SK-N-SH treated with all-trans-retinoic acid at 6 μM for 48 hours (cell line): ENCODE measurements around the gene ZCCHC24.

Experiments
- ATAC-seq: fragments of 200-7000 bp; cut with Tn5 transposase; 3 replicates; pipeline ENCODE4 v1.9.1; 2020; ENCODE audit warnings: mild to moderate bottlenecking, moderate library complexity
- ARNTL ChIP-seq: fragments of 450-650 bp; formaldehyde crosslinking; IDR thresholded peaks from 2 replicates; pipeline ENCODE4 v1.5.0; 2020; ENCODE audit warnings: low read depth, mild to moderate bottlenecking, moderate library complexity, borderline replicate concordance
- BACH2 ChIP-seq: fragments of 250-450 bp; sonication (Bioruptor Pico); IDR thresholded peaks from 2 replicates; pipeline ENCODE4 v1.9.0; 2021; ENCODE audit warnings: mild to moderate bottlenecking, borderline replicate concordance
- CSDC2 ChIP-seq: fragments of 250-450 bp; sonication (Bioruptor Pico); IDR thresholded peaks from 2 replicates; pipeline ENCODE4 v1.5.0; 2020; ENCODE audit warnings: mild to moderate bottlenecking, moderate library complexity
- ESRRG ChIP-seq: fragments of 250-450 bp; sonication (Bioruptor Pico); IDR thresholded peaks from 2 replicates; pipeline ENCODE4 v1.6.1; 2021; ENCODE audit warnings: mild to moderate bottlenecking
- GLIS3 ChIP-seq: fragments of 250-450 bp; sonication (Bioruptor Pico); IDR thresholded peaks from 2 replicates; pipeline ENCODE4 v1.5.0; 2020; ENCODE audit warnings: mild to moderate bottlenecking, moderate library complexity
- ISL1 ChIP-seq: fragments of 250-450 bp; sonication (Bioruptor Pico); IDR thresholded peaks from 2 replicates; pipeline ENCODE4 v2.1.2; 2022; ENCODE audit warnings: mild to moderate bottlenecking, moderate library complexity
- OSR1 ChIP-seq: fragments of 250-450 bp; sonication (Bioruptor Pico); IDR thresholded peaks from 2 replicates; pipeline ENCODE4 v1.8.0; 2022; ENCODE audit warnings: moderate library complexity, mild to moderate bottlenecking, inconsistent platforms
- PPARA ChIP-seq: fragments of 250-450 bp; sonication (Bioruptor Pico); IDR thresholded peaks from 2 replicates; pipeline ENCODE4 v1.5.0; 2020; ENCODE audit warnings: mild to moderate bottlenecking, borderline replicate concordance
- RARB ChIP-seq: fragments of 250-450 bp; sonication (Bioruptor Pico); IDR thresholded peaks from 2 replicates; pipeline ENCODE4 v1.8.0; 2021; ENCODE audit warnings: mild to moderate bottlenecking, moderate library complexity
- TCF4 ChIP-seq: fragments of 250-450 bp; sonication (Bioruptor Pico); IDR thresholded peaks from 2 replicates; pipeline ENCODE4 v1.8.0; 2021; ENCODE audit warnings: mild to moderate bottlenecking, moderate library complexity, borderline replicate concordance
- TOX ChIP-seq: fragments of 250-450 bp; sonication (Bioruptor Pico); IDR thresholded peaks from 2 replicates; pipeline ENCODE4 v1.8.0; 2021; ENCODE audit warnings: mild to moderate bottlenecking, moderate library complexity, borderline replicate concordance
- ZFP3 ChIP-seq: fragments of 250-450 bp; sonication (Bioruptor Pico); IDR thresholded peaks from 2 replicates; pipeline ENCODE4 v1.5.0; 2020; ENCODE audit warnings: mild to moderate bottlenecking, moderate library complexity
- ZFP30 ChIP-seq: fragments of 450-650 bp; formaldehyde crosslinking; IDR thresholded peaks from 2 replicates; pipeline ENCODE4 v1.5.0; 2022; ENCODE audit warnings: mild to moderate bottlenecking, moderate library complexity
- ZNF565 ChIP-seq: fragments of 450-650 bp; formaldehyde crosslinking; conservative IDR thresholded peaks from 2 replicates; pipeline ENCODE4 v1.5.0; 2020; ENCODE audit warnings: low read depth, mild to moderate bottlenecking, moderate library complexity
- ZNF70 ChIP-seq: fragments of 450-650 bp; formaldehyde crosslinking; IDR thresholded peaks from 2 replicates; pipeline ENCODE4 v1.5.0; 2020; ENCODE audit warnings: mild to moderate bottlenecking, moderate library complexity
- ZNF8 ChIP-seq: fragments of 450-650 bp; formaldehyde crosslinking; IDR thresholded peaks from 2 replicates; pipeline ENCODE4 v1.5.0; 2020; ENCODE audit warnings: mild to moderate bottlenecking, moderate library complexity
- TF ChIP-seq, protein P1 (sequence below): fragments of 250-450 bp; sonication (Bioruptor Pico); IDR thresholded peaks from 2 replicates; pipeline ENCODE4 v1.8.0; 2020; ENCODE audit warnings: mild to moderate bottlenecking, moderate library complexity, borderline replicate concordance
- TF ChIP-seq, protein P2 (sequence below): fragments of 250-450 bp; sonication (Bioruptor Pico); IDR thresholded peaks from 2 replicates; pipeline ENCODE4 v1.8.0; 2021; ENCODE audit warnings: low read depth, mild to moderate bottlenecking, moderate library complexity, borderline replicate concordance
- TF ChIP-seq, protein P3 (sequence below): fragments of 250-450 bp; sonication (Bioruptor Pico); IDR thresholded peaks from 2 replicates; pipeline ENCODE4 v1.5.1; 2020; ENCODE audit warnings: low read depth, mild to moderate bottlenecking, moderate library complexity
- TF ChIP-seq, protein P4 (sequence below): fragments of 250-450 bp; sonication (Bioruptor Pico); IDR thresholded peaks from 2 replicates; pipeline ENCODE4 v1.5.1; 2021; ENCODE audit warnings: mild to moderate bottlenecking, moderate library complexity
- TF ChIP-seq, protein P5 (sequence below): fragments of 250-450 bp; sonication (Bioruptor Pico); IDR thresholded peaks from 2 replicates; pipeline ENCODE4 v1.5.0; 2020; ENCODE audit warnings: mild to moderate bottlenecking, moderate library complexity

The ZCCHC24 gene

DNA sequence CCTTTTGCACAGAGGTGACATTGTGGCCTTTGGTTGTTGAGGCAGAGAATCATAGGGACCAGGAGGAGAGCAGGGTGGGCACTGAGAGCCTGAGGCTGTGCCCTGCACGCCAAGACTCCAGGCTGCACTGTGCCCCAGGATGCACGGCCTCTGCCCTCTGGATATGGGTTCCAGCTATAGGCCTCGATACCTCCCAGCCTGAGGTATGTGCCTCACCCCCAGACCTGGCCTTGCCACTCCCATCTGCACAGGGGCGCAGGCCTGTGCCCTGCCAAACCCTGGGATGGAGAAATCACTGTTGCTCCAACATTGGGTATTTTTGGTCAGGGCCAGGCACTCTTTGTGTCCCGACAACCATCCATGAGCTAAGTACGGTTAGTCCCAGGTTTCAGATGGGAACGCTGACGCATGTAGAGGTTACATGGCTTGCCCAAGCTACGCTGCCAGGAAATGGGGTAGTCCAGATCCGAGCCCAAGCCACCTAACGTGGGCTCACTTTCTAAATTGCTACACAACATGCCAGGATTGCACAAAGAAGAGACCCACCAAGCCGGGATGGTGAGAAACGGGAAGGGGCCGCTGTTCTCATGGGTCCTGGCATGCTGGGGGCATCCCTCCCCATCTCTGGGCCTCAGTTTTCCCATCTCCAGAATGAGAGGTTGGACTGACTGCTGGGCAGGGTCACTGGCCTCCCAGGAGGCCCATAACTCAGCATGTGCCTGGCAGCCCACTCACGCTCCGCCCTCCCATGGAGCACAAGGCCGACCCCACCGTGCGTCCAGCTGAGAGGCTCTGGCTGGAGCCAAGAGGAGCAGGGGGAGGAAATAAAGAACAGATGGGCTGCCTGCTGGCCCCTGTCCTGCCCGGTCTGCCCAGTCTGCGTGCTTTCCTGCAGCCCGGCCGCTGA is 44.2 kb downstream of the ZCCHC24 start:
- ATAC-seq: peak; percentile 54
- TF ChIP-seq GLIS3 (CRISPR knock-in tag) (no peak), TOX (CRISPR knock-in tag) (no peak), ZNF8 (CRISPR knock-in tag) (no peak), TCF4 (peak; percentile 60; the same call in 1 of the 2 replicates), ZFP3 (CRISPR knock-in tag) (no peak), ZFP30 (CRISPR knock-in tag) (no peak), ARNTL (CRISPR knock-in tag) (no peak)
- TF ChIP-seq, protein P1, sequence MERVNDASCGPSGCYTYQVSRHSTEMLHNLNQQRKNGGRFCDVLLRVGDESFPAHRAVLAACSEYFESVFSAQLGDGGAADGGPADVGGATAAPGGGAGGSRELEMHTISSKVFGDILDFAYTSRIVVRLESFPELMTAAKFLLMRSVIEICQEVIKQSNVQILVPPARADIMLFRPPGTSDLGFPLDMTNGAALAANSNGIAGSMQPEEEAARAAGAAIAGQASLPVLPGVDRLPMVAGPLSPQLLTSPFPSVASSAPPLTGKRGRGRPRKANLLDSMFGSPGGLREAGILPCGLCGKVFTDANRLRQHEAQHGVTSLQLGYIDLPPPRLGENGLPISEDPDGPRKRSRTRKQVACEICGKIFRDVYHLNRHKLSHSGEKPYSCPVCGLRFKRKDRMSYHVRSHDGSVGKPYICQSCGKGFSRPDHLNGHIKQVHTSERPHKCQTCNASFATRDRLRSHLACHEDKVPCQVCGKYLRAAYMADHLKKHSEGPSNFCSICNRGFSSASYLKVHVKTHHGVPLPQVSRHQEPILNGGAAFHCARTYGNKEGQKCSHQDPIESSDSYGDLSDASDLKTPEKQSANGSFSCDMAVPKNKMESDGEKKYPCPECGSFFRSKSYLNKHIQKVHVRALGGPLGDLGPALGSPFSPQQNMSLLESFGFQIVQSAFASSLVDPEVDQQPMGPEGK (CRISPR knock-in tag): no peak

DNA sequence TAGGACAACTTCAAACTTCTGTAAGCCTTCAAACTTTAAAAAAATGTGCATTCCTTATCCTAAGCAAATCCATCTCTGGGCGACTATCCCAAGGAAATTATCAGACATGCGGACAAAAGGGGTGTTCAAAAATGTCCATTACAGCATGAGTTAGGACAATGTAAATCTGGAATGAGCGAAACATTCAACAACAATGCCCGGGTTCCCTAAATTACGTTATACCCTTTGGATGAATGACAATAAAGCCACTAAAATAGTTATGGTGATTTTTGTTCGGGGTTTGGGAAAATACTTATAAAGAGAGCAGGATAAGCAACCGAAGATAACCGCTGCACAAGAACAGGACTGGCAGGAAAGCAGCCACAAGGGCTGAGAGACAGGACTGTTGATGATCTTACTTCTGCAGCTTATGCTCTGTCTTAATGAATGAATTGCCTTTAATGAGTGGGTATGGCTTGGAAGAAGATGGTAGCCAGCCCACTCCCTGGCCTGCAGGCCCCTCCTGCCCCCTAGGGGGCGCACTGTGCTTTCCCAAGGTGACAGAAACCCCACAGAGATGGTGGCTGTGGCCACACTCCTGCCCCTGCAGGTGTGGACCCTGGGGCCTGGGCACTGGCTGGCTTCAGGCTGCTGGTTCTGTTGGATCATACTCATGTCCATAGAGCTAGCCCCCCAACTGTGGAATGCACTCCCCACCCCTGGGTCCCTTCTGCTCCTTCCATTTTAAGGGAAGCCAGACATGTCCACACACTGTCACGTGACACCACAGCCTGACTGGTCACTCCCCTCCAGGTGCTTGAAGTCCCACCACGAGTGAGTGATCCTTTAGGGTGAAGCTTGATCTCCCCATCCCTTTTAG is 45.0 kb downstream of the ZCCHC24 start:
- peak; percentile 42 for ATAC-seq
- TF ChIP-seq ISL1 (CRISPR knock-in tag): 0 out of 2 replicates have a peak, but pooled peaks have one; percentile 38
- no peak for TF ChIP-seq ARNTL (CRISPR knock-in tag)
- TF ChIP-seq, all 23 proteins: peak for 1

DNA sequence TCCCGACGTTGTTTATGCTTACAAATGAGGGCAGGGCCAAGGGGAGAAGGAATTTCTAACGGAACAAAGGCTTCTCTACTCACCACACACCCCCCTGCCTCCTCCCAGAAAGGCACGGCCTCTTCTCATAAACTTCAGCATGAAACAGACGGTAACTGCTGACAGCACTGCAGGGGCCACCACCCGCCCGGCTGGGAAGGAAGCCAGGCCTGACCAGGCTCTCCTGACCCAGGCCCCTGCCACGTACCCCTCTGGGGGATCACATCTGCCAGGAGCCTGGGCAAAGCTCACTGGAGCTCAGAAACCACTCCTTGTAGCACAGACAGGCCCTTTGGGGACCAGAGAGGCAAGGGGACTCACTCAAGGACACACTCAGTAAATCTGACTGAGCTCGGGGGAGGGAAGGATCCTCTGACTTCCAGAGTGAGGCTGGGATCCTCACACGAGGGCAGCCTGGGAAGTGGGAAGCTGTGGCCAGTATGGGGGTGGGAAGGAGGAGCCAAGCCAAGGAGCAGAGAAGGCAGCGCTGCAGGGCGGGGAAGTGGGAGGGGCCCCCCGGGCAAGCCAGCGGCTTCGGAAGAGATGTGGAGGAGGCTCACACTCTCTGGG is 46.1 kb downstream of the ZCCHC24 start:
- ATAC-seq: peak; percentile 89
- TF ChIP-seq, protein P2, sequence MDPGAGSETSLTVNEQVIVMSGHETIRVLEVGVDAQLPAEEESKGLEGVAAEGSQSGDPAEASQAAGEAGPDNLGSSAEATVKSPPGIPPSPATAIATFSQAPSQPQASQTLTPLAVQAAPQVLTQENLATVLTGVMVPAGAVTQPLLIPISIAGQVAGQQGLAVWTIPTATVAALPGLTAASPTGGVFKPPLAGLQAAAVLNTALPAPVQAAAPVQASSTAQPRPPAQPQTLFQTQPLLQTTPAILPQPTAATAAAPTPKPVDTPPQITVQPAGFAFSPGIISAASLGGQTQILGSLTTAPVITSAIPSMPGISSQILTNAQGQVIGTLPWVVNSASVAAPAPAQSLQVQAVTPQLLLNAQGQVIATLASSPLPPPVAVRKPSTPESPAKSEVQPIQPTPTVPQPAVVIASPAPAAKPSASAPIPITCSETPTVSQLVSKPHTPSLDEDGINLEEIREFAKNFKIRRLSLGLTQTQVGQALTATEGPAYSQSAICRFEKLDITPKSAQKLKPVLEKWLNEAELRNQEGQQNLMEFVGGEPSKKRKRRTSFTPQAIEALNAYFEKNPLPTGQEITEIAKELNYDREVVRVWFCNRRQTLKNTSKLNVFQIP: no peak
- TF ChIP-seq, protein P3, sequence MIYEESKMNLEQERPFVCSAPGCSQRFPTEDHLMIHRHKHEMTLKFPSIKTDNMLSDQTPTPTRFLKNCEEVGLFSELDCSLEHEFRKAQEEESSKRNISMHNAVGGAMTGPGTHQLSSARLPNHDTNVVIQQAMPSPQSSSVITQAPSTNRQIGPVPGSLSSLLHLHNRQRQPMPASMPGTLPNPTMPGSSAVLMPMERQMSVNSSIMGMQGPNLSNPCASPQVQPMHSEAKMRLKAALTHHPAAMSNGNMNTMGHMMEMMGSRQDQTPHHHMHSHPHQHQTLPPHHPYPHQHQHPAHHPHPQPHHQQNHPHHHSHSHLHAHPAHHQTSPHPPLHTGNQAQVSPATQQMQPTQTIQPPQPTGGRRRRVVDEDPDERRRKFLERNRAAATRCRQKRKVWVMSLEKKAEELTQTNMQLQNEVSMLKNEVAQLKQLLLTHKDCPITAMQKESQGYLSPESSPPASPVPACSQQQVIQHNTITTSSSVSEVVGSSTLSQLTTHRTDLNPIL (CRISPR knock-in tag): no peak
- TF ChIP-seq ZNF70 (no peak), CSDC2 (CRISPR knock-in tag) (no peak), PPARA (no peak), ZNF565 (CRISPR knock-in tag) (no peak), RARB (CRISPR knock-in tag) (no peak), TOX (CRISPR knock-in tag) (no peak), ZNF8 (CRISPR knock-in tag) (no peak), BACH2 (no peak), GLIS3 (CRISPR knock-in tag) (no peak), ISL1 (CRISPR knock-in tag) (no peak), OSR1 (CRISPR knock-in tag) (no peak)

DNA sequence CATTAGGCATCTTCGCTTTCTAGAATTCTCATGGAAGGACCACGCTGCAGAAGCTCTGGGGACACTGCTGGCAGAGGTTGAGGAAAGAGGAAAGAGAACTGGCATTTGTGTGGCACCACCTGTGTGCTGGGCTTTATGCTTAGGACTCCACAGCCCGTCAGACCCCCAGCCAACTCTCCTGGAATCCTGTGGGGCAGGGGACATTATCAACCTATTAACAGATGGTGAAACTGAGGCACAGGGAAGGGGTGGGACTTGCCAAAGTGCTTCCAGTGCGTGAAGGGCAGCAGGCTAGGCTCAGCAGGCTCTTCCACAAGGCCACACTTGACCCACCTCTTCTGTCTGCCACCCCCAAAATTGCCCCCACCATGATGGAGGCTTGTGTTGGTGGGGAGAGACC is 46.8 kb downstream of the ZCCHC24 start:
- ATAC-seq: no peak
- TF ChIP-seq ARNTL (CRISPR knock-in tag) (no peak), ESRRG (CRISPR knock-in tag) (no peak), TCF4 (no peak), PPARA (no peak), GLIS3 (CRISPR knock-in tag) (no peak), CSDC2 (CRISPR knock-in tag) (no peak), ZNF565 (CRISPR knock-in tag) (no peak), RARB (CRISPR knock-in tag) (no peak), BACH2 (no peak), ISL1 (CRISPR knock-in tag) (no peak), ZFP3 (CRISPR knock-in tag) (no peak), TOX (CRISPR knock-in tag) (no peak), OSR1 (CRISPR knock-in tag) (no peak)
- TF ChIP-seq, protein P4, sequence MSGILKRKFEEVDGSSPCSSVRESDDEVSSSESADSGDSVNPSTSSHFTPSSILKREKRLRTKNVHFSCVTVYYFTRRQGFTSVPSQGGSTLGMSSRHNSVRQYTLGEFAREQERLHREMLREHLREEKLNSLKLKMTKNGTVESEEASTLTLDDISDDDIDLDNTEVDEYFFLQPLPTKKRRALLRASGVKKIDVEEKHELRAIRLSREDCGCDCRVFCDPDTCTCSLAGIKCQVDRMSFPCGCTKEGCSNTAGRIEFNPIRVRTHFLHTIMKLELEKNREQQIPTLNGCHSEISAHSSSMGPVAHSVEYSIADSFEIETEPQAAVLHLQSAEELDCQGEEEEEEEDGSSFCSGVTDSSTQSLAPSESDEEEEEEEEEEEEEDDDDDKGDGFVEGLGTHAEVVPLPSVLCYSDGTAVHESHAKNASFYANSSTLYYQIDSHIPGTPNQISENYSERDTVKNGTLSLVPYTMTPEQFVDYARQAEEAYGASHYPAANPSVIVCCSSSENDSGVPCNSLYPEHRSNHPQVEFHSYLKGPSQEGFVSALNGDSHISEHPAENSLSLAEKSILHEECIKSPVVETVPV (CRISPR knock-in tag): no peak
- TF ChIP-seq, protein P2: no peak
- TF ChIP-seq, protein P5, sequence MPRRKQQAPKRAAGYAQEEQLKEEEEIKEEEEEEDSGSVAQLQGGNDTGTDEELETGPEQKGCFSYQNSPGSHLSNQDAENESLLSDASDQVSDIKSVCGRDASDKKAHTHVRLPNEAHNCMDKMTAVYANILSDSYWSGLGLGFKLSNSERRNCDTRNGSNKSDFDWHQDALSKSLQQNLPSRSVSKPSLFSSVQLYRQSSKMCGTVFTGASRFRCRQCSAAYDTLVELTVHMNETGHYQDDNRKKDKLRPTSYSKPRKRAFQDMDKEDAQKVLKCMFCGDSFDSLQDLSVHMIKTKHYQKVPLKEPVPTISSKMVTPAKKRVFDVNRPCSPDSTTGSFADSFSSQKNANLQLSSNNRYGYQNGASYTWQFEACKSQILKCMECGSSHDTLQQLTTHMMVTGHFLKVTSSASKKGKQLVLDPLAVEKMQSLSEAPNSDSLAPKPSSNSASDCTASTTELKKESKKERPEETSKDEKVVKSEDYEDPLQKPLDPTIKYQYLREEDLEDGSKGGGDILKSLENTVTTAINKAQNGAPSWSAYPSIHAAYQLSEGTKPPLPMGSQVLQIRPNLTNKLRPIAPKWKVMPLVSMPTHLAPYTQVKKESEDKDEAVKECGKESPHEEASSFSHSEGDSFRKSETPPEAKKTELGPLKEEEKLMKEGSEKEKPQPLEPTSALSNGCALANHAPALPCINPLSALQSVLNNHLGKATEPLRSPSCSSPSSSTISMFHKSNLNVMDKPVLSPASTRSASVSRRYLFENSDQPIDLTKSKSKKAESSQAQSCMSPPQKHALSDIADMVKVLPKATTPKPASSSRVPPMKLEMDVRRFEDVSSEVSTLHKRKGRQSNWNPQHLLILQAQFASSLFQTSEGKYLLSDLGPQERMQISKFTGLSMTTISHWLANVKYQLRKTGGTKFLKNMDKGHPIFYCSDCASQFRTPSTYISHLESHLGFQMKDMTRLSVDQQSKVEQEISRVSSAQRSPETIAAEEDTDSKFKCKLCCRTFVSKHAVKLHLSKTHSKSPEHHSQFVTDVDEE (CRISPR knock-in tag): no peak
